Activated CD8-positive, alpha-beta memory T cell treated with anti-CD3 and anti-CD28 coated beads, Interleukin-2, amount 50 U/mL, for 48 hours (primary cell): ENCODE results near the gene LRRC57.

ENCODE experiments used
- DNase-seq: peaks from one replicate; pipeline ENCODE4 v3.0.0-alpha.2; 2020

Gene LRRC57

GRCh38 chr15:42490671-42491538 lies 57.7 kb downstream of the LRRC57 start, which contains the start of gene ZNF106:
ZNF106 (minus strand) TSS chr15:42491141; CDS start chr15:42472289, 18,852 bp downstream.
- peak; percentile 93 for DNase-seq

DNA sequence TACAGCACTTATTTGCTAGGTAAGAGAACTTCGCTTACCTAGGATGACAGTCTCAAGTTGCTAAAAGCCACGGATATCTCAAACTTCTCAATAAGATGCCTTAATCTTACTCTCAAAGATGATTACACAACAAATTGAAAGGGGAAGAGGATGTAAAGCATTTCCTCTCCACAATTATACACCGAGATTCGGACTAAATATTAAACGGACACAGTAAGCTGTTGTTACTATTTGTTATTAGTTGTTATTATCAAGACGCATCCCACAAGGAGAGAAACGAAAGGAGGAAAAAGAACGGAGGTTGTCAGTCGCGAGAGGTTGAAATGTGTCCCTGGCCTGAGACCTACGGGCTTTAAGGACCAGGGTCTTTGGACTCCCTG lies 58.3 kb downstream of the LRRC57 start:
- no peak for DNase-seq
